H1 (cell line): ENCODE data around the gene DLX4. TPM values are rescaled to one million over a fixed set of nuclear protein-coding genes. Genes with fewer than 3 reads are reported as not detected.
A peak's percentile ranks its signal among the peaks of the same experiment; 100 is the strongest.

Source experiments
- CTCF ChIA-PET: fragments of 300-600 bp; sonication (Branson Sonifier 250); formaldehyde crosslinking; loops from one replicate; lab custom pipeline; 2021; ENCODE audit not compliant: partially characterized antibody; lab: Charles Lee
- POLR2A ChIA-PET: fragments of 300-600 bp; sonication (Branson Sonifier 250); formaldehyde crosslinking; loops from one replicate; lab custom pipeline; 2021; ENCODE audit warnings: inconsistent platforms; ENCODE audit not compliant: partially characterized antibody; lab: Charles Lee
- DNase-seq, 2 experiments: peaks; one replicate each; pipeline versions ENCODE4 v3.0.0 to v3.0.0-alpha.2; 2010 to 2022; ENCODE audit warnings: low spot score in 2 of 2, low read depth in 1 of 2, mixed read lengths in 1 of 2
- FAIRE-seq: peaks from 2 replicates; lab custom pipeline; 2011; peaks lifted over from hg19 to GRCh38; lab: Jason Lieb, UNC
- H2AFZ ChIP-seq: 2 replicates; pipeline ENCODE4 v1.8.1; 2012; ENCODE audit warnings: low read length, inconsistent platforms
- H2AK5ac ChIP-seq: 2 replicates; pipeline ENCODE4 v1.6.1; 2013; ENCODE audit warnings: low read depth, low read length
- H2BK120ac ChIP-seq: replicated peaks from 2 replicates; pipeline ENCODE3; 2013; ENCODE audit warnings: low read depth, low read length, inconsistent platforms
- H2BK12ac ChIP-seq: 2 replicates; pipeline ENCODE4 v1.6.1; 2013; ENCODE audit warnings: low read depth, low read length
- H2BK15ac ChIP-seq: 2 replicates; pipeline ENCODE4 v1.6.1; 2013; ENCODE audit warnings: low read length
- H2BK20ac ChIP-seq: 2 replicates; pipeline ENCODE4 v1.6.1; 2013; ENCODE audit warnings: low read length
- H2BK5ac ChIP-seq: 2 replicates; pipeline ENCODE4 v1.6.1; 2013; ENCODE audit warnings: low read depth, low read length
- H3K14ac ChIP-seq: 2 replicates; pipeline ENCODE4 v1.6.1; 2013; ENCODE audit warnings: inconsistent platforms; ENCODE audit not compliant: insufficient read length
- H3K18ac ChIP-seq: 2 replicates; pipeline ENCODE4 v1.6.1; 2013; ENCODE audit warnings: low read length; ENCODE audit errors: extremely low read depth
- H3K23ac ChIP-seq: 2 replicates; pipeline ENCODE4 v1.6.1; 2013; ENCODE audit warnings: inconsistent platforms; ENCODE audit not compliant: insufficient read length
- H3K23me2 ChIP-seq: 2 replicates; pipeline ENCODE4 v1.6.1; 2013; ENCODE audit warnings: low read depth, low read length
- H3K27ac ChIP-seq: 2 replicates; pipeline ENCODE4 v1.6.1; 2011; ENCODE audit warnings: low read depth, low read length, inconsistent platforms
- H3K27me3 ChIP-seq, 4 experiments: replicated peaks in 1 of 4; 1 replicate in 1 of 4; 2 replicates in 3 of 4; pipeline versions ENCODE4 v1.6.1 to v1.8.1; 2011 to 2013; ENCODE audit warnings: low read length in 3 of 4, mild to moderate bottlenecking in 3 of 4, inconsistent platforms in 2 of 4, mixed read lengths in 2 of 4, moderate library complexity in 1 of 4; ENCODE audit not compliant: control insufficient read depth in 3 of 4, insufficient read depth in 3 of 4; ENCODE audit errors: extremely low read depth in 1 of 4
- H3K36me3 ChIP-seq, 4 experiments: 2 replicates each; pipeline versions ENCODE4 v1.6.1 to v1.8.1; 2011 to 2013; ENCODE audit warnings: mild to moderate bottlenecking in 4 of 4, low read length in 3 of 4, moderate library complexity in 2 of 4, control low read depth in 1 of 4, inconsistent platforms in 1 of 4; ENCODE audit not compliant: insufficient read depth in 4 of 4, control insufficient read depth in 2 of 4
- H3K4ac ChIP-seq: replicated peaks from 2 replicates; pipeline ENCODE3; 2013; ENCODE audit warnings: low read length, low read depth, mixed read lengths, inconsistent platforms; ENCODE audit not compliant: insufficient read length
- H3K4me1 ChIP-seq, 4 experiments: replicated peaks in 1 of 4; 1 replicate in 1 of 4; 2 replicates in 3 of 4; pipeline versions ENCODE4 v1.6.1 to v1.8.1; 2011 to 2013; ENCODE audit warnings: low read length in 3 of 4, inconsistent platforms in 2 of 4, mixed read lengths in 1 of 4; ENCODE audit not compliant: insufficient read depth in 4 of 4, control insufficient read depth in 3 of 4
- H3K4me2 ChIP-seq, 2 experiments: 2 replicates each; pipeline versions ENCODE4 v1.6.1 to v1.8.1; 2011 to 2013; ENCODE audit warnings: low read depth in 2 of 2, low read length in 2 of 2, control low read depth in 1 of 2, inconsistent platforms in 1 of 2, mild to moderate bottlenecking in 1 of 2; ENCODE audit not compliant: insufficient read depth in 1 of 2
- H3K4me3 ChIP-seq, 4 experiments: fragments of 200-600, 300-600 bp in 1 of 4; sonication (generic), shearing (Covaris generic), sonication (Bioruptor Twin) in 1 of 4; 2 replicates each; pipeline versions ENCODE4 v1.5.1 to v1.8.1; 2011 to 2016; ENCODE audit warnings: low read length in 4 of 4, low read depth in 3 of 4, control low read depth in 2 of 4, inconsistent platforms in 2 of 4, mild to moderate bottlenecking in 2 of 4, mixed read lengths in 1 of 4, moderate library complexity in 1 of 4; ENCODE audit not compliant: insufficient read depth in 2 of 4; ENCODE audit errors: extremely low read depth in 1 of 4
- H3K56ac ChIP-seq: replicated peaks from 2 replicates; pipeline ENCODE3; 2013; ENCODE audit warnings: low read depth, mild to moderate bottlenecking, mixed read lengths, low read length, inconsistent platforms; ENCODE audit not compliant: insufficient read length
- H3K79me1 ChIP-seq: 2 replicates; pipeline ENCODE4 v1.6.1; 2013; ENCODE audit warnings: low read depth, low read length, control low read depth
- H3K79me2 ChIP-seq, 2 experiments: 2 replicates each; pipeline versions ENCODE4 v1.6.1 to v1.8.1; 2012 to 2013; ENCODE audit warnings: low read length in 2 of 2, mild to moderate bottlenecking in 2 of 2, inconsistent platforms in 1 of 2; ENCODE audit not compliant: insufficient read depth in 2 of 2, control insufficient read depth in 1 of 2
- H3K9ac ChIP-seq, 4 experiments: replicated peaks in 1 of 4; 1 replicate in 1 of 4; 2 replicates in 3 of 4; pipeline versions ENCODE4 v1.6.1 to v1.8.1; 2011 to 2013; ENCODE audit warnings: low read depth in 3 of 4, low read length in 3 of 4, control low read depth in 2 of 4, mild to moderate bottlenecking in 2 of 4, moderate library complexity in 2 of 4, inconsistent platforms in 1 of 4; ENCODE audit errors: extremely low read depth in 1 of 4
- H3K9me3 ChIP-seq, 2 experiments: 2 replicates each; pipeline versions ENCODE4 v1.6.1 to v1.8.1; 2012 to 2013; ENCODE audit warnings: mild to moderate bottlenecking in 2 of 2, moderate library complexity in 2 of 2, control low read depth in 1 of 2, inconsistent platforms in 1 of 2, low read depth in 1 of 2, low read length in 1 of 2, mixed read lengths in 1 of 2; ENCODE audit not compliant: insufficient read depth in 2 of 2
- H4K20me1 ChIP-seq, 2 experiments: replicated peaks in 1 of 2; 2 replicates each; pipeline versions ENCODE3 to v1.8.1; 2011 to 2013; ENCODE audit warnings: inconsistent platforms in 2 of 2, low read length in 2 of 2, mild to moderate bottlenecking in 1 of 2; ENCODE audit not compliant: insufficient read depth in 2 of 2, control insufficient read depth in 1 of 2
- H4K5ac ChIP-seq: 2 replicates; pipeline ENCODE4 v1.6.1; 2013; ENCODE audit warnings: low read length, low read depth, mixed read lengths, inconsistent platforms; ENCODE audit not compliant: insufficient read length
- H4K8ac ChIP-seq: 2 replicates; pipeline ENCODE4 v1.8.0; 2013; ENCODE audit warnings: mild to moderate bottlenecking, moderate library complexity, low read length, inconsistent platforms; ENCODE audit not compliant: insufficient read depth; ENCODE audit errors: extremely low read depth
- H4K91ac ChIP-seq: replicated peaks from 2 replicates; pipeline ENCODE3; 2013; ENCODE audit warnings: low read length, mixed read lengths, inconsistent platforms; ENCODE audit not compliant: insufficient read length
- FOSL1 ChIP-seq: IDR thresholded peaks from 2 replicates; pipeline ENCODE4 v1.6.1; 2011; ENCODE audit warnings: mild to moderate bottlenecking, low read depth, low read length, moderate library complexity; ENCODE audit not compliant: insufficient read depth
- POLR2AphosphoS5 ChIP-seq: IDR thresholded peaks from 2 replicates; pipeline ENCODE4 v1.6.1; 2011; ENCODE audit warnings: low read depth, low read length
- SRF ChIP-seq: IDR thresholded peaks from 2 replicates; pipeline ENCODE4 v1.6.1; 2011; ENCODE audit warnings: mild to moderate bottlenecking, low read depth, low read length, moderate library complexity
- TCF12 ChIP-seq: IDR thresholded peaks from 2 replicates; pipeline ENCODE4 v1.6.1; 2011; ENCODE audit warnings: low read depth, mild to moderate bottlenecking, low read length
- ZNF274 ChIP-seq: IDR thresholded peaks from 2 replicates; pipeline ENCODE4 v1.7.0; 2012; ENCODE audit warnings: low read length, borderline replicate concordance; ENCODE audit errors: extremely low read depth
- WGBS, 2 experiments: shearing (Covaris generic) in 1 of 2; methylation state at CpG; one replicate each; pipeline versions ENCODE4 v1.1.6 to v1.1.7; 2013 to 2015; ENCODE audit warnings: low lambda C conversion rate in 2 of 2, mixed read lengths in 2 of 2, inconsistent platforms in 1 of 2, low coverage in 1 of 2, missing lambda C conversion rate in 1 of 2; ENCODE audit not compliant: insufficient replicate concordance in 2 of 2, insufficient coverage in 1 of 2, insufficient read length in 1 of 2; ENCODE audit errors: extremely low coverage in 1 of 2, missing lambda C conversion rate in 1 of 2; 5-methylcytosine and 5-hydroxymethylcytosine counted together
- polyA plus RNA-seq, 7 experiments: library from polyadenylated mRNA; depleted of rRNA in 3 of 7; stranded (reverse) in 5 of 7; unstranded in 2 of 7; fragments of >200 nt in 5 of 7; fragments of 200-250 nt in 2 of 7; gene quantifications; 1 replicate in 5 of 7; 2 replicates in 1 of 7; 4 replicates in 1 of 7; pipeline versions ENCODE4 v1.2.1 to v1.2.3, GENCODE V29; 2011 to 2013; ENCODE audit warnings: missing spikeins in 2 of 7, mixed read lengths in 2 of 7
- total RNA-seq: library from RNA; stranded (reverse); fragmentation: NEBNext Ultra II Directional; extraction: Animal tissue kit (Norgen Biotek cat#: 25700); gene quantifications from 2 replicates; pipeline ENCODE4 v1.2.1, GENCODE V29; 2021
- TF ChIP-seq, protein P1 (sequence below), 3 experiments: IDR thresholded peaks; 1 replicate in 2 of 3; 2 replicates in 1 of 3; pipeline versions ENCODE4 v1.5.1 to v1.6.1; 2011; ENCODE audit warnings: low read length in 3 of 3, mild to moderate bottlenecking in 3 of 3, inconsistent platforms in 2 of 3, low read depth in 1 of 3, moderate library complexity in 1 of 3; ENCODE audit not compliant: insufficient read depth in 1 of 3; ENCODE audit errors: control extremely low read depth in 1 of 3

DLX4 gene
- total and polyA plus RNA-seq, 2 of the 8 experiments (the other 6 are each of a cell fraction or from before 2014, with no cell fraction given) = 0.67 to 0.80 TPM

DNA sequence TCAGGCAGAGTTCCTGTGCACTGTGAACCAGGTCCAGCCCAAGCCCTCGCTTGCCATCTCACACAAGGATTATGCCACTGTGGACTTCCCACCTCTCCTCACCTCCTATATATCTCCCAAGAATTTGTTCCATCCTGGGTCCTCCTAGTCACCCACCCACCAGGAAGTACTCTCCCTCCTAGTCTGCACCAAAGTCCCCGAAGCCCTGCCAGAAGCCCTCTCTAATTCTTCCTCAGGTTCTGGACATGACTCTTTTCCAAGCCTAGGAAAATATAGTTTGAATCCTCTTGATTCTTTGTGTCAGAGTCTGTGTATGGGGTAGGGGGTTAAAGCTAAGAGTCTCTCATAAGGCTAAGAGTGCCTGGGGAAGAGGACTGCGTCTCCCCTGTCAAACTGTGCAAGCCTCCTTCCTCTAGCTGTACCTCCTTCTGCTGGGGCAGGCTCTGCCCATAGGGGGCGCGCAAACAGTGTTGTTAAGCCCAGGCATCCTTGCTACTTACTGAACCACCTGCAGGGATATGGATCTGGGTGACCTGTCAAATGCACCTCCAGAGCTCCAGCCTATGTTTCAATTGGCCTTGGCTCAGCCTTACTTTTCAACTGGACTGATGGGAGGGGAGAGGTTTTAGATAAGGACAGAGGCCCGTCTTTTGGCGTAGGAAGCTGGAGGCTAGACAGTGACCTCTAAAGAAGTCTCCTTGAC is 16.6 kb upstream of the DLX4 start:
- Histone ChIP-seq H3K27ac (no peak overlapping the region), H2BK20ac (no peak overlapping the region), H3K18ac (no peak overlapping the region; the same call in 1 of the 2 replicates), H3K4ac (no peak overlapping the region), H3K36me3 (no peaks in the 10 kb centered on the region), H3K23me2 (0 out of 2 replicates have a peak, but pooled peaks cover 3% of the 10 kb centered on the region), H4K91ac (no peak overlapping the region), H3K14ac (no peak overlapping the region), H2BK120ac (no peak overlapping the region), H3K79me1 (no peaks in the 10 kb centered on the region), H2BK12ac (no peak overlapping the region), H3K56ac (no peak overlapping the region), H4K5ac (no peak overlapping the region), H3K4me3 (no peak overlapping the region), H3K9me3 (no peaks in the 10 kb centered on the region), H4K8ac (no peak overlapping the region), H3K4me2 (no peak overlapping the region), H3K9ac (no peak overlapping the region), H2AK5ac (no peak overlapping the region), H3K4me1 (no peaks in the 10 kb centered on the region), H2AFZ (no peak overlapping the region), H2BK15ac (no peak overlapping the region), H3K79me2 (no peaks in the 10 kb centered on the region), H3K23ac (no peak overlapping the region), H2BK5ac (no peak overlapping the region), H3K27me3 (peaks cover 0 to 6% (median 2%) of the 10 kb centered on the region in 4 experiments; a peak in 2 of 7 replicates), H4K20me1 (peaks cover 0 to 2% of the 10 kb centered on the region in 2 experiments)
- DNase-seq (peak; percentile 50 to 97), FAIRE-seq (peak; percentile 98)
- WGBS, 2 experiments = 53% methylated on average over 7 of the region's 7 CpGs; no CpG with 5 or more reads in 1 of the 2 experiments
- ChIA-PET CTCF (interaction anchor here (0.6 to 16.9 kb wide), 42 partner anchors 8 to 385 kb away, joined by 3 to 275 read pairs (median 11); partner anchors contain the start of gene DLX3), POLR2A (interaction anchor here (0.6 to 1.8 kb wide), 5 partner anchors 11 to 48 kb away, joined by 3 to 8 read pairs (median 4); partner anchors contain the start of gene DLX3)
- no peak for TF ChIP-seq FOSL1
- TF ChIP-seq, protein P1, sequence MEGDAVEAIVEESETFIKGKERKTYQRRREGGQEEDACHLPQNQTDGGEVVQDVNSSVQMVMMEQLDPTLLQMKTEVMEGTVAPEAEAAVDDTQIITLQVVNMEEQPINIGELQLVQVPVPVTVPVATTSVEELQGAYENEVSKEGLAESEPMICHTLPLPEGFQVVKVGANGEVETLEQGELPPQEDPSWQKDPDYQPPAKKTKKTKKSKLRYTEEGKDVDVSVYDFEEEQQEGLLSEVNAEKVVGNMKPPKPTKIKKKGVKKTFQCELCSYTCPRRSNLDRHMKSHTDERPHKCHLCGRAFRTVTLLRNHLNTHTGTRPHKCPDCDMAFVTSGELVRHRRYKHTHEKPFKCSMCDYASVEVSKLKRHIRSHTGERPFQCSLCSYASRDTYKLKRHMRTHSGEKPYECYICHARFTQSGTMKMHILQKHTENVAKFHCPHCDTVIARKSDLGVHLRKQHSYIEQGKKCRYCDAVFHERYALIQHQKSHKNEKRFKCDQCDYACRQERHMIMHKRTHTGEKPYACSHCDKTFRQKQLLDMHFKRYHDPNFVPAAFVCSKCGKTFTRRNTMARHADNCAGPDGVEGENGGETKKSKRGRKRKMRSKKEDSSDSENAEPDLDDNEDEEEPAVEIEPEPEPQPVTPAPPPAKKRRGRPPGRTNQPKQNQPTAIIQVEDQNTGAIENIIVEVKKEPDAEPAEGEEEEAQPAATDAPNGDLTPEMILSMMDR (IDR thresholded peaks at IDR 0.05; ENCODE audit: control extremely low read depth in 1 of 3, insufficient read depth in 1 of 3, low read depth in 1 of 3, low read length in 3 of 3) = peak; percentile 94 to 99 (median 97)
- no peak for TF ChIP-seq POLR2AphosphoS5
- peak; percentile 34; the same call in 1 of the 2 replicates for TF ChIP-seq TCF12
- TF ChIP-seq SRF = no peak
- no peak for TF ChIP-seq ZNF274
